MM.1S (cell line): Measurements from ENCODE around the gene IFITM10.

Experiments used
- CTCF ChIP-seq: fragments of 300-600 bp; sonication (generic); IDR thresholded peaks from 2 replicates; pipeline ENCODE4 v1.5.1; 2016; ENCODE audit warnings: antibody characterized with exemption, low read length, mixed read lengths
- EZH2 ChIP-seq: fragments of 300-600 bp; sonication (generic); optimal IDR thresholded peaks from 2 replicates; pipeline ENCODE3; 2017; ENCODE audit warnings: low read depth, mild to moderate bottlenecking, antibody characterized with exemption, low read length, mixed read lengths
- EZH2phosphoT487 ChIP-seq: fragments of 300-600 bp; sonication (generic); IDR thresholded peaks from 2 replicates; pipeline ENCODE4 v1.6.1; 2018; ENCODE audit warnings: antibody characterized with exemption, low read length

- TF ChIP-seq CTCF (peak; percentile 12; the same call in 1 of the 2 replicates), EZH2 (no peak), EZH2phosphoT487 (no peak)
Observed at GRCh38 chr11:1763796-1764661, 13.6 kb upstream of the IFITM10 start, which contains the start of gene CTSD.
